HL-60/S4 treated with retinoic acid at 250 ng/mL for 4 days and 3 days (cell line): ENCODE data around the gene GNPTG.

ENCODE experiments used
- in situ Hi-C: fragments of 300-500 bp; cut with MboI; formaldehyde crosslinking; loops from 2 replicates; pipeline ENCODE4 v1.7.0; 2022; ENCODE audit warnings: low sequenced_read_pairs

The GNPTG gene

DNA sequence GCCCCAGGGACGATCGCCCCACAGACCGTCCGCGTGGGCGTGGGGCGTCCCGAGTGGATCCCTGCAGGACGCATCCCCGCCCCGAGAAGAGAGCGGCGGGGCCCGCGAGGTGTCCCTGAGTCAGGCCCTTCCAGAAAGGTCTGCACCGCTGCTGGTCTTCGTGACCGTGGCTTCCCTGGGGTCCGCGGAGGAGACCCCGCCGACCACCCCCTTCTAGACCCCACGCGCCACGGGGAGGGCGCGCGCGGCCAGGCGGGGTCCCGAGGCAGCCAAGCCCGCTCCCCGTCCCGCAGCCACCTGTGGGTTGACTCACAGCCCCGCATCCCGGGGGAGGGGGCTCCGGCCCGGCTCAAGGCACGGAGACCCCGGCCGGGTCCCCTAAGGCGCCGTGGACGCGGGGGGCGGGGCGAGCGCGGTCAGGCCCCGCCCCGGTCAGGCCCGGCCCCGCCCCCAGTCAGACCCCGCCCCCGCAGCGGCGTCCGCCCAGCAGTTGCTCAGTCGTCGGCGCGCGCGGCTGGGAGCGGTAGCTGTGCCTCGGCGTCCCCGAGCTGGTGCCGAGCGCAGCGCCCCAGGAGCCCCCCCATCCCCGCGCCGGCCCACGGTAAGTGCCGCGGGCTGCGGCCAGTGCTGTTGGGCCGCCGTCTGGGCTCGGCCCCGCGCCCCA lies 18.4 kb upstream of the GNPTG start, which contains the start of gene BAIAP3:
TSS of gene BAIAP3 (plus strand) at position 497 of the 664 bp plus-strand sequence. CDS start 4,905 bp downstream, outside the sequence.
- in situ Hi-C loops = no loop called here

DNA sequence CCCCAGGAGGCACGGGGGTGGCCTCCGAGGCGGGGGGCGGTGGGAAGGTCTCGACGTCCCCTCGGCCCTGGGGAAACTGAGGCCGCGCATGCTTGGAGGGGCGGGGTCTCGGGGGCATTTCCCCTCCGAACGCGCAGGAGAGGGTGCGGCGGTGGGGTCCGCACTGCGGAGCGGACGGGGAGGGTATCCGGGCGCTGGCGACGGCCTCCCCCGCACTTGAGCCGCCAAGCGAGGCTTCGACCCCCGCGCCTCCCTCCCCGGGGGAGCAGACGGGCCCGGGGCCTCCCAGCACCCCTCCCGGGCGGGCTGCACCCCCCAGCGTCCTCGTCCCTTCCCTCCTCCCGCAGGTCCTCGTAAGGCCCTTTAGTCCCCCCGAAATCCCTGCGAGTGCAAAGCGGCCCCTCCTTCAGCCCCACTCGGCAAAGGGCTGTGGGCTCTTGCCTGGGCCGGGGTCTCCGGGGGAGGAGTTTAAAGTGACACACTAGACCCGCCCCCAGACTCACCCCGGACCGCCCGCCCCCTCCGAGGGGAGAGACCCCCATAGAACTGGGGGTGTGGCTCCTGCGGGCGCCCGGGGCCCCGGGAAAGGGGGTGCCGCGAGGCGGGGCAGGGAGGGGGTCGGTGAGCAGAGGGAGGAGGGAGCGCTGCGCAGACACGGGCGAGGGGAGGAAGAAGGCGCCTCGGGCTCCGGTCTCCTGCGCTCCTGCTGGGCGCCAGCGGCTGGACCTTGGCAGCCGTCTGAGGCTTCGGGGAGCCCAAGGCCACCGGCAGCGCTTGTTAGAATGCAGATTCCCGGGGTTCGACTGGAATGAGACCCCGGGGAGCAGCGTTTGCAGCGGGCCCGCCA lies 17.7 kb upstream of the GNPTG start:
- in situ Hi-C loops = no loop called here

DNA sequence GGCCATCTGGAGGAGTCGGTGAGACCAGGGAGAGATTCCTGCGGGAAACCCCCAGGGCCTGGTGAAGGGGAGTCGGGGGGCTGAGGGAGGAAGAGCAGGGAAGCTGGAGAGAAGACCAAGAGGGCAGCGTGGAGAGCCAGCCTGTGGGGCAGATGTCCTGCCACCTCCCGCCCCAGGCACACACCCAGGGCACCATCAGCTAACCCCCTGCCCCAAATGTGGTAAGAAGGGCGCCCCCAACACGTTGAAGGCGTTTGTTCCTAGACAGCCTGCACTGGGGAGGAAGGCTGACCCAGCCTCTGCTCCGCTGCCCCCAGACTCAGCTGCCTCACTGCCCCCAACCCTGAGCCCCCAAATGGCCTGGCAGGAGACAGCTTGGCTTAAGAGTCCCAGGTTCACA lies 17.0 kb upstream of the GNPTG start:
- in situ Hi-C loops = no loop called here

DNA sequence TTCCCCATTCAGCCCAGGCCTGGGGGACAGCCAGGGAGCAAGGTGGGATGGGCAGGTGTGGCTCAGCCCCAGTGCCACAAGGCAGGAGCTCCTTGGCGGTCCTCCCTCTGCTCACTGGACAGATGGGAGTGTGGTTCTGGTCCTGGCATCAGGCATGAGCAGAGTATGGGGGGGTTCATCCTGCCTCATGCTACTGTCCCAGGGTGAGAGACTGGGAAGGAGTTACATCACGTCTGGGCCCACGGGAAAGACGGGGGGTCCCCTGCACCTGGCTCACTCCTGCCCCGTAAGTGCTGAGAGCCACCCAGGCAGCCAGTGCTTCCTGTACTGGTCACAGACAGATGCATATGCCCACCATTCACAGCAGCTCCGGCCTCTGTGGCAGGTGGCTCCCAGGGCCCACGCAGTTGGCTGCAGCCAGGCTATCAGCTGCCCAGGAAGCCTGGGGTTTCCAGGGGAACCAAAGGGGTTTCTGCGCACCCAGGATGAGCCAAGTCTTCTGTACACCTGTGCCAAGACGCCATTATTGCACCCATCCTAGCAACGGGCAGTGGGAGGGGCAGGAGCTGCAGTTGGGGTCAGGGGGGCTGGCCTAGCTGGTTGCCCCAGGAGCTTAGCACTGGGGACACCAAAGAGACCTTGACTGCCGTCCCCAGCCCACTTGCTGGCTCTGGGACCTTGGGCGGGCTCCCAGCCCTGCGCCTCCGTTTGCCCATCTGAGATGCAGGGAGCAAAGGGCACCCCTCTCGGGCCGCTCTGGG lies 16.3 kb upstream of the GNPTG start:
- in situ Hi-C loops = no loop called here

DNA sequence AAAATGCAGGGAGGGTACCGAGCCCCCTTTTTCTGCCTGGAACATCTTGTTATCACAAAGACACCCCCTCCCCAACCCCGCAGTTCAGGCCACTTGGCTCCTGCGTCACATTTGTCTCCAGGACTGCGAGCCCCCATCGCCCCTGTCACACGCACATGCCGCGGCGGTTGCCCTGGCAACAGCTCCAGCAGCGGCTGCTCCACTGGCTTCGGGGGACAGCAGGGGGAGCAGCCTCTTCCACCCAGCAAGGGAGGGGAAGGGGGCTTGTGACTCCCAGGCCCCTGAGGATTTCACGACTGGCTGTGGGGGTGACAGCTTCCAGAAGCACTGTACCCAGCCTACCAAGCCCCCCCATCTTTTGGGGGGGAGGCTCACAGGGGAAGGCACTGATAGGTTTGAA lies 15.7 kb upstream of the GNPTG start:
- in situ Hi-C loops = no loop called here

DNA sequence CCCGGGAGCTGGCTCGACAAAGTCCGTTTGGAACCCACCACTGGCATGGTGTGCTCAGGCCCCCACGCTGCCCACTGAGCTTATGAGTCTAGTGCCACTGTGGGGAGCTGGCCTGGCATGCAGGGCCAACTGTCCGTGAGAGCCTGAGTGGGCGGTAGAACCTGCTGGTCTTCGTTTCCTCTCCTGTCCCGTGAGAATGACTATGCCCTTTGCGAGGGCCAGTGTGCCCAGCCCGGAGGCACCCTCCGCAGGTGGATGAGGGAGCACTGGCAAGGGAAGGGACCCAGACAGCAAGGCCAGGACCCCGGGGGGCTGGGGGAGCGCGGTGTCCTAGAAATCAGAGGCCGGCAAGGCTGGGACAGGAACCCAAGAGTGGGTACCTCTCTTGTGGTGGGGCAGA lies 15.1 kb upstream of the GNPTG start:
- in situ Hi-C loops = no loop called here

DNA sequence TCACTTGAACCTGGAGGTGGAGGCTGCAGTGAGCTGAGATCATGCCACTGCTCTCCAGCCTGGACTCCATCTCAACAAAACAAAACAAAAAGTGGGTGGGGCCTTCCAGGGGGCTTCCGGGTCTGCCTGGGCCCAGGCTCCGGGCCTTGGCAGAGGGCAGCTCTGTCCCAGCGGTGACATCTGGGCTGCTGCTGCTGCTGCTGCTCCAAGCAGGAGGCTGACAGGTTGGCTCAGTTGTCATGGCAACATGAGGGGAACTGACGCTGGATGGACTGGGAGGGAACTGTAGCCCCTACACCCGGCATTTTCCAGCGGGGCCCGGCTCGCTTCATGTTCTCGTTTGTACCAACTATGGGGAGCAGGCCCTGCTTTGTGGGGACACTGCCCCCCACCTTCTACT lies 14.2 kb upstream of the GNPTG start:
- in situ Hi-C loops = no loop called here

DNA sequence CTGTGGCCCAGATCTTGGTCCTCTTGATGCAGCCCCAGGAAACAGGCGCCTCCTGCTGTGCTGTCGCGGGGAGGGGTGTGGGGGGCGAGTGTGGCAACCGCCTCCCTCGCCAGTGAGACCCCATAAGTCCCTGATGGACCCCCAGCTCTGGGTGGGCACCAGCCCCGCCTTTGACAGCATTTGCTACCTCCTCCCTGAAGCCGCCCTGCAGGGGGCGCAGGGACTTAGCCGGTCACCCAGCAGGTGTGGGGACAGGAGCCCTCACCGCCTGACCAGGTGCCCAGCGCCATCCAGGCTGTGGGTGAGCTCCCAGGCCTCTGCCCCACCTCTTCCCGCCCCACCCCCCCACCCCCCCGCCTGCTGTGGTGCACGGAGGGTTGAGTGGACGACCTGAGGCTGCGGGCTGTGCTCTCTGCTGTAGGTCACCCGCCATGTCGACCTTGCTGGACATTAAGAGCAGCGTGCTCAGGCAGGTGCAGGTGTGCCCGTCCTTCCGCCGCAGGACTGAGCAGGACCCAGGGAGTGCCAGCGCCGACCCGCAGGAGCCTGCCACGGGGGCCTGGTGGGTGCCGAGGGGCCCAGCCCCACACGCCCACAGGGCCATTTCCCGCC lies 13.5 kb upstream of the GNPTG start:
- in situ Hi-C loops = no loop called here

DNA sequence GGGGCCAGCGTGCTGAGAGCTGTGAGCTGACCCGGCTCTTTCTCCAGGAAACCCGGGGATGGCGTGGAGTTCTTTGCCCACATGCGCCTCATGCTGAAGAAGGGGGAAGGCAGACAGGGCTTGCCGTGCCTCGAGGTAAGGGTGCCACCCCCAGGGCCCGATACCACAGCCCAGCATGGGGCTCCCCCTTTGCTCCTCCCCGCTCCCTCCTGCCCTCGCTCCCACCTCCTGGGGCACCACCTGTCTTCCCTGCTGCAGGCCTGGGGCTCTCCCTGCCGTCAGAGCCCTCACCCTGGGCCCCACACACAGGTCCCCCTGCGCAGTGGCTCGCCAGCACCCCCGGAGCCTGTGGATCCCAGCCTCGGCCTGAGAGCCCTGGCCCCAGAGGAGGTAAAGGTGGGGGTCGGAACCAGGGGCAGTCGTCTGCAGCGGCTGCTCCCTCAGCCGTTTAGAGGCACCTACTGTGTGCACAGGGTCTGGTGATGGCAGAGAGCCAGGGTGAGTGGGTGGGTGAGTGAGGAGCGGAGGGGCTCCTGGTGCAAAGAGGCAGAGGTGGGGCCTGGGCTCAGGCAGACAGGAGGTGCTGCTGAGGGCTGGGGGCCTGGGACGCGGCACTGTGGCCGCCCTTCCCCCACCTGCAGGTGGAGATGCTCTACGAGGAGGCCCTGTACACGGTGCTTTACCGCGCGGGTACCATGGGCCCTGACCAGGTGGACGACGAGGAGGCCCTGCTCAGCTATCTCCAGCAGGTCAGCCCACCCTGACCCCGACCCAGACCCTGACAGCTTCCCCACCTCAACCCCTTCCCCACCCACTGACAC lies 12.7 kb upstream of the GNPTG start:
- in situ Hi-C loops = no loop called here

DNA sequence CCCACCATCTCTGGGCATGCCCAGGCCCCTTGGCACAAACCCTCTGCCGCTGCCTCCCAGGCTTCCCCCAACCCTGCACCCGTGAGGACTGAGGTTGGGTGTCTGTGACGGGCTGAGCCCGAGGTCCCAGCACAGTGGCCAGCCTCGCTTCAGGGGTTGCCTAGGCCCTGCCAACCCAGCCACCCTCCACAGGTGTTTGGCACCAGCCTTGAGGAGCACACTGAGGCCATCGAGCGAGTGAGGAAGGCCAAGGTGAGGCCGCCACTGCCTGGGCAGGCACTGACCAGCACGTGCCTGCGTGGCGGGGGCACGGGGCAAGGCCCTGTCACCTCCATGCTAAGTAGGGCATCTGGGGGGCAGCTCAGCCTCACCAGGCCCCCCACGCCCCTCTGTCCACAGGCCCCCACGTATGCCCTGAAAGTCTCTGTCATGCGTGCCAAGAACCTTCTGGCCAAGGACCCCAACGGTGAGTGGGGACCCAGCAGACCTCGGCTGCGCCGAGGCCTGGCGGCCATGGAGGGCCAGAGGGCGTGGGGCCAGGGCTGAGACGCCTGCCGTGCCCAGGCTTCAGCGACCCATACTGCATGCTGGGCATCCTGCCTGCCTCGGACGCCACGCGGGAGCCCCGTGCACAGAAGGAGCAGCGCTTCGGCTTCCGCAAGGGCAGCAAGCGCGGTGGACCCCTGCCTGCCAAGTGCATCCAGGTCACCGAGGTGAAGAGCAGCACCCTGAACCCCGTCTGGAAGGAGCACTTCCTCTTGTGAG lies 10.8 kb upstream of the GNPTG start:
- in situ Hi-C loops = no loop called here

DNA sequence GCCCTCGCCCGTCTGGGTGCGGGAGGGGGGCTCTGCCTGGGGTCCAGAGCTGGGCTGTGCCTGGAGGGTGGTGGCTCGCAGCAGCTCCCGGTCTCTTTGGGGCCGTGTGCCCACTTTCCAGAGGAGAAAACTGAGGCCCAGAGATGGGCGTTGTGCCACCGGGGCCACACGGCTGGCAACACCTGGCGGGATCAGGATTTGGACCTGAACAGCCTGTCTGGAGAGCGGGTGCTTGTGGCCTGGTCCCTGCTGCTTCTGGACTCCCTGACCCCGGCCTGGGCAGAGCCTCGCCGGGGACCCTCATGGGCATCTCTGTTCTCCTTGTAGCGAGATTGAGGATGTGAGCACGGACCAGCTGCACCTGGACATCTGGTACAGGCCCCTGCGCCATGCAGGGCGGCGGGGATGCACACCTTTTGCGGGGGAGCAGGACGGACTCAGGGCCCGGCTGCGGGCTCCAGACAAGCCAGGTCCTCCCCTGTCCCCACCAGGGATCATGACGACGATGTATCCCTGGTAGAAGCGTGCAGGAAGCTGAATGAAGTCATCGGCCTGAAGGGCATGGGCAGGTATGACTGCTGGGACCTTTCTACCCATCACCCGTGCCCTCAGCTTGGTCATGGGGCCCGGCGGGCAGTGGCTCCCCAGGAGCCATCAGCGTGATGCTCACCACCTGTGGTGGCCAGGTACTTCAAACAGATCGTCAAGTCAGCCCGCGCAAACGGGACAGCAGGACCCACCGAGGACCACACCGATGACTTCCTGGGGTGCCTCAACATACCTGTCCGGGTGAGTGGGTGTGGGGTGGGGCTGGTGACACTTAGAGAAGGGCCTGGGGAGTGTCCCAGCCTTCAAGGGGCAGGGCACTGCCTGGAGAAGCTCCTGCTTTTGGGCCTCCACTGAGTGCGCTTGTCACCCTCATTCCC lies 10.0 kb upstream of the GNPTG start:
- in situ Hi-C loops = no loop called here

DNA sequence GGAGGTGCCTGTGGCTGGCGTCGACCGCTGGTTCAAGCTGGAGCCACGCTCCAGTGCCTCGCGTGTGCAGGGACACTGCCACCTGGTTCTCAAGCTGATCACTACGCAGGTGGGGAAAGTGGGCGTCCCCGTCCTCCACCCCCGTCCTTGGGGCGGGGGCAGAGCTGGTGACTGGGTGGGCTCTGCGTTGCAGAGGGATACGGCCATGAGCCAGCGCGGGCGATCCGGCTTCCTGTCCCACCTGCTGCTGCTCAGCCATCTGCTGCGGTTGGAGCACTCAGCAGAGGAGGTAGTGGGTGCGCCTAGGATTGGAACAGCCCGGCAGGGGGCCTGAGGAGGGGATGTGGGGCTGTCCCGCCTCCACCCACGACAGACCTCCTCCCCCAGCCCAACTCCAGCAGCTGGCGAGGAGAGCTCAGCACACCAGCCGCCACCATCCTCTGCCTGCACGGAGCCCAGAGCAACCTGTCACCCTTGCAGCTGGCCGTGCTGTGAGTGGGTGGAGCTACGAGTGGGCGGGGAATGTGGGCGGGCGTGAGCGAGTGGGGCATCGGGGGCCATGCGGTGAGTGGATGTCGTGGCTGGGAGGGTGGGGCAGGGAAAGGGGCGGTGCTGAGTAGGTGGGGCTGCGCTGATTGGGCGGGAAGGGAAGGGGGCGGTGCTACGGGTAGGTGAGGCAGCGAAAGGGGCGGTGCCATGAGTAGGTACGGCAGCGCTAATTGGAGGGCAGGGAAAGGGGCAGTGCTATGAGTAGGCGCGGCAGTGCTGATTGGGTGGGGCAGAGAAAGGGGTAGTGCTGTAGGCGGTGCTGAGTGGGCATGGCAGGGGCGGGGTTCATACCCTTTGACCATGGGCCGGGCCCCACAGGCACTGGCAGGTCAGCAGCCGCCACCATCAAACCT lies 9.0 kb upstream of the GNPTG start:
- in situ Hi-C loops = no loop called here

DNA sequence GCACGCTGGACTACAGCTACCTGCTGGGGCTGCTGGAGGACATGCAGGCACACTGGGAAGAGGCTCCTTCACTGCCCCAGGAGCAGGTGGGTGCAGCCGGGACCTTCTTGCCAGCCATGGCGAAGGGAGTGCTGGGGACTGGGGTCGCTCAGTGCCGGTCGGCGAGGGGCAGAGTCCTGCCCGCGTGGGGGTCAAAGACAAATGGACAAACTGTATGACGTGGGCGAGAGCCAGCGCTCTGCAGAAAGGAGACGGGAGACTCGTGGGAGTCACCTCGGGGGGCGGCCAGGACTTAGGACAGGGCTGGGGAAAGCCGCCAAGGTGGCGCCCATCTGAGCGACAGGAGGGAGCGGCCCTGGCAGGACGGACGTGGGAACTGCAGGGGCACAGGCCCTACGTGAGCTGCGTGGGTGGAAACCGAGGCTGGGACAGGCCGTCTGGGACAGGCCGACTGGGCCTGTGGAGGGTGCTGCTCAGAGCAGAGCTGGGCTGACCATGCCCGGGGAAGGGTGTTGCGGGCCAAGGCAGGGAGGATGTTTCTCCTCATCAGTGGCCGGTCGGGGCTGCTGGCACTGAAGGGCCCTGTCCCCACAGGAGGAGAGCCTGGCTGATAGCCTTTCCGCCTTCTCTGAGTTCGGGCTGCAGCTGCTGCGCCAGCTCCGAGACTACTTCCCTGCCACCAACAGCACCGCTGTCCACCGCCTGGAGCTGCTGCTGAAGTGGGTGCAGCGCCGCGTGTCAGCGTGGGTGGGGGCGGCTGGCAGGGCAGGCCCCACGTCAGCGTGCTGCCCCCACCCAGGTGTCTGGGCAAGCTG lies 8.1 kb upstream of the GNPTG start:
- in situ Hi-C loops = no loop called here

DNA sequence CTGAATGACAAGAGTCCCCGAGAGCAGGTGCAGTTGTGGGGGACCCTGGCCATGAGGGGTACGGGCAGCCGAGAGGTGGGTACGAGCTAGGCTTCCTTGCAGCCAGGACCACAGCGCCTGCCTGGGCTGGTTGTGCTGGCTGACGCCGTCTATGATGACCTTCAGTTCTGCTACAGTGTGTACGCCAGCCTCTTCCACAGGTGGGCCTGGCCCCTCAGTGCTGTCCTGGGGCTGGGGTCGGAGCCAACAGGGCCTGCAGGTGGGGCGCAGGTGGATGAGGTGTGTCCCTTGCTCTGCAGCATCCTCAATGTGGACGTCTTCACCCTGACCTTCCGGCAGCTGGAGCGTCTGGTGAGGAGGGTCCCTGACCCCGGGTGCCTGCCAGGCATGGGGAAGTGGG lies 7.2 kb upstream of the GNPTG start:
- in situ Hi-C loops = no loop called here

DNA sequence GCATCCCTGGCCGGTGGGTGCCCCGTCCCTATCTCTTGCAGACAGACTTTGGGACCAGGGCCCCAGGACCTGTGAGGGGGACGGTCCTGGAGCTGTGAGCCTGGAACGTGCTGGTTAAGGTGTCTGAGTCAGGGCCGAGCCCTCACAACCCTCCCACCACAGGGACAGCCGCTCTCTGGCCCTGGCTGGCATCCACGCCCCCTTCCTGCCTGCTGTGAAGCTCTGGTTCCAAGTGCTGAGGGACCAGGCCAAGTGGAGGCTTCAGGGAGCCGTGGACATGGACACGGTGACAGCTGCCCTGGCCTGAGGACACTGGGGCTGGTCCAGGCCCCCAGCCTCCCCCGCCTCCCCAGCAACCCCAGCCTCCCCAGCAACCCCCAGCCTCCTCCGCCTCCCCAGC lies 6.6 kb upstream of the GNPTG start:
- in situ Hi-C loops = no loop called here

DNA sequence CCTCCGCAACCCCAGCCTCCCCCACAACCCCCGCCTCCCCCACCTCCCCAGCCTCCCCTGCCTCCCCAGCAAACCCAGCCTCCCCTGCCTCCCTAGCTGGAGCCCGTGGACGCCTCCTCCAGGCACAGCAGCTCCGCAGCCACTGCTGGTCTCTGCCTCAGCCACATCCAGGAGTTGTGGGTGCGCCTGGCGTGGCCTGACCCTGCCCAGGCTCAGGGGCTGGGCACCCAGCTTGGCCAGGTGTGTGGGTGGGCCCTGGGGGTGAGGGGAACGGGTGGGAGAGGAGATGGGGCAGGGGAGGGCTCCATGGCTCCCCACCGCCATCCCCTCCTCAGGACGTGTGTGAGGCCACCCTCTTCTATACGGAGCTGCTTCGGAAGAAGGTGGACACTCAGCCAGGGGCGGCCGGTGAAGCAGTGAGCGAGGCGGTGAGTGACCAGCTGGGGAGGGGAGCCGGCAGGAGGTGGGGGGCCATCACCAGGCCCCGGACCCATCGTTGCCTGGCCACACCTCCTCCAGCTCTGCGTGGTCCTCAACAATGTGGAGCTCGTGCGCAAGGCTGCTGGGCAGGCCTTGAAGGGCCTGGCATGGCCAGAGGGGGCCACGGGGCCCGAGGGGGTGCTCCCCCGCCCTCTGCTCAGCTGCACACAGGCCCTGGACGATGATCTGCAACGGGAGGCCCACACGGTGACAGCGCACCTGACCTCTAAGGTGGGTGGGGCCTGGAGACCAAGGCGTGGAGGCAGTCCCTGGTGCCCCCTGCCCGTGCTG lies 5.9 kb upstream of the GNPTG start:
- in situ Hi-C loops = no loop called here
